HG02852 (cell line): Measurements from ENCODE around the gene PDZRN3.

Source experiments
- ATAC-seq: cut with Tn5 transposase; IDR thresholded peaks from one replicate; pipeline ENCODE4 v1.9.1; 2021; ENCODE audit warnings: mild to moderate bottlenecking, moderate library complexity; ENCODE audit not compliant: unreplicated experiment

Gene PDZRN3

GRCh38 chr3:73353649-73354217 is 271.0 kb downstream of the PDZRN3 start:
- ATAC-seq: no peak

DNA sequence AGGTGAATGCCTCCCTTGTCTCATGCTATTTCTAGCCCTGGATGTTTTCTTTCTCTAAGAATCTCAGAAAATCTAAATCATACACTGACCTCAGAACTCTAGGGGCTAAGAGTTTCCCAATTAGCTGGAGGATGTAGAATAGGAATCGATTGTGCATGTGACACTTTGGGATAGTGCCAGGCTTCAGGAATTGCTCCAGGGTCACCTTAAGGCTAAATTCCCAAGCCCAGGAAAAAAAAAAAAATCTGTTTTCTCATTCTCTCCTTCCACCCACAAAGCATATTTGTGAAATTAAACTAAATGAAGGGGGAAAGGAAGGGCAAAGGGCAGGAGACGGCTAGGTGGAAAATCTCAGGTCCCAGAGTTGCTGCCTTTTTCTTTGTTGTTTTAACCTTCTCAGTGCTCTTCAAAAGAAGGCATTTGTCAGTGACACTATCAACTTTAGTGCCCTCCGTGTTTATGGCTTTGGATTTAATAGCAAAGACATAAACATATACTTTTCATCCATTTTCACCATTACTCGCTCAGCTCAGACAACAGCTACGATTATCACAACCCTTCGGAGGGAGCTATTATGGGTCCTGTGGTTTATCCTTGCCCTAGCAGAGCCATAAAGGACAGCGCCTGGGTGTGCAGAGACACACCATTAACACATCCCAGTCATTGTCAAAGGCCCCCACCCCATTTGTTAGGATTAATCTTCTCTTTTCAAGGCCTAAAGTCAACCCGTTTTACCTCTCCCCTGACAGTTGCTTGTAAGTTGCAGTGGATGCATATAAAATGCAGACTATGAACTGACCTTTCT is 271.7 kb downstream of the PDZRN3 start:
- no peak for ATAC-seq

GRCh38 chr3:73351423-73352071 is 273.2 kb downstream of the PDZRN3 start:
- no peak for ATAC-seq

GRCh38 chr3:73350996-73351395 is 273.7 kb downstream of the PDZRN3 start:
- ATAC-seq: no peak

DNA sequence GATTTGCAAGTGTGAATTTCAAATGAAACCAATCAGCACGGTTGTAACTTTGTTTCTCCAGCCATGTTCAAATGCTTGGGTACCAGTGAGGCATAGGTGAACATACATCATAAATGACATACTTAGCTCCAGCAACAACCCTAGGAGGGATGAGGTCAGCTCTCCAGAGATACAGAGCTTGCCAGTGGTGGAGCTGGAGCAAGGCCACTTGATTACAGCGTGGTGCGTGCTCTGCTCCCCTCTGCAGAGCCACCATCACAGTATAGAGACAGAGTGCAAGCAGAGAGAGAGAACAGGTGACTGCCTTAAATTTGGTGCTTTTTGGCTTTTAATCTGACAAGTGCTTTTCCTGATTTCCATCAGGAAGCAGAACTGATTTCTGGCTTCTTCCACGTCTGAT is 275.1 kb downstream of the PDZRN3 start:
- no peak for ATAC-seq

DNA sequence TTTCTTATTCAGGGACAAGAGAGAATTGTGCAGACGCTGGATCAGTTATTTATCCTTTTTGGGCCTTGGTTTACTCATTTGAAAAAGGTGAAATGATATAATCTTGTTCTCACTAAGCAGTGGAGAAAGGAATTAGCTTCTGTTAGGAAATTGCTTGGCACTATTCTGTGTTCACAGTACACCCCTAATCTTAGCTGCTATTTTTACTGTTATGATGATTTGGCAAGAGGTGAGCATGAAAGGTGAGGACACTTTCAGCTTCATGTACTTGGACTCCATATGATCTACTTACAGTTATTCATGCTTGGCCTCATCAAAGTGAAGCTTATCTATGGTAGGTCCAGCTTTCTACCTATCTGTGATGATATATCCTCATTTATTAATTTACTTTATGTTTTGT is 282.7 kb downstream of the PDZRN3 start:
- ATAC-seq: no peak

- ATAC-seq: no peak
These were observed 283.3 kb downstream of the PDZRN3 start for GRCh38 chr3:73341272-73341935.

DNA sequence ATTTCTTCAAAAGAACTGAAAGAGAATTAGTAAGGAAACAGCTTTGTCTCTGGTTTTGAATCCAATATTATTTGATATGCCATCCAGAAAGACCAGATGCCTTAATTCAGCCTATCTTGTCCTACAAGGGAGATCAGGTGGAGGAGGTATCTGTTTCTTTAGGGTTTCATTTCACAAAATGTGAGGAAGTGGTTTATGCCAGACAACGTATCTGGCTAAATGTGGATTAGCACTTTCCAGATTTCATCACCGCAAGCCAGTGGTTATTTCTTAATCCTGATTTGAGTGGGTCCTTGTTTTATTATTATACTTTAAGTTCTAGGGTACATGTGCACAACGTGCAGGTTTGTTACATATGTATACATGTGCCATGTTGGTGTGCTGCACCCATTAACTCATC is 292.2 kb downstream of the PDZRN3 start:
- no peak for ATAC-seq
